NCI-H526 (cell line): ENCODE measurements around the gene JOSD1.

ENCODE experiments used
- DNase-seq, 2 experiments: peaks; one replicate each; lab custom pipeline; 2025; lab: John Stamatoyannopoulos, UW

The JOSD1 gene

GRCh38 chr22:38733329-38733723 is 32.6 kb upstream of the JOSD1 start:
- peak in 1 of 2 experiments; percentile 27 for DNase-seq

GRCh38 chr22:38732251-38732815 is 31.6 kb upstream of the JOSD1 start:
- no peak for DNase-seq

GRCh38 chr22:38731703-38732161 is 31.0 kb upstream of the JOSD1 start:
- DNase-seq, result no peak

DNA sequence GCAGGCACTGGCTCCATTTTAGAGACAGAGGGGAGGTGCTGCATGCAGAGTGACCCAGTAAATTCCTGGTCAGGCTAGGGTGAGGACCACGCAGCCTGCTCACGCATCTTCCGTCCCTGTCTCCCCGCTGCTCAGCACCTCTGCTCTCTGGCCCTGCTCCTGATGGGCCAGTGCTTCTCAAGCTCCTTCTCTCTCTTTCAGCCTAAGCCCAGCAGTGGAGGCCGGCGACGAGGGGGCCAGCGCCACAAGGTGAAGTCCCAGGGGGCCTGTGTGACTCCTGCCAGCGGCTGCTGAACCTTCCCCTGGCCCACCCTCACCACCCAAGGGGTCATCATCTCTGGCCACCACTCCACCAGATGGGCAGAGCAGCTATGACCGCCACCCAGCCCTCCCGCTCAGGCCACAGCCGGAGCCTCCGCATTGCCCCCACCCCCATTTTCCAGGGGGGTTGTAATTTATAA is 29.7 kb upstream of the JOSD1 start:
- DNase-seq, result no peak

DNA sequence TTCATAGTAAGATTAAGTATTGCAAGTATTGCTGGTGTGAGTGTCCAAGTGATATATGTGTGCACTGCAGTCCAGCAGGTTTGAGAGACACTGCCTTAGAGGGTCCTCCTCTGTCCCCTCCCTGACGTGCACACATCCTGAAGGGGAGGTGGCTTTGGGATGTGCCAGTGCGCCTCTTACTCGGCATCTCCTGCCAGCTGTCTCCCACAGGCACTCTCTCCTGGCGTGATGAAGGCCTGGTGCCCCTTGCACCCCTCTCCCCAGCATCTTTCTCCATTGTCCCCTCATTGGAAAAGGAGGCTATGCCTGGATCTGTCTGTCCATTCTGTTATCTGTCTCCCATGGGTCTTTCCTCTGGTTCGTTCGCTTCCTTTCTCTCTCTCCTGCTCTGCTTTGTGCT is 29.2 kb upstream of the JOSD1 start:
- DNase-seq, result no peak

GRCh38 chr22:38728871-38729796 is 28.4 kb upstream of the JOSD1 start:
- no peak for DNase-seq

DNA sequence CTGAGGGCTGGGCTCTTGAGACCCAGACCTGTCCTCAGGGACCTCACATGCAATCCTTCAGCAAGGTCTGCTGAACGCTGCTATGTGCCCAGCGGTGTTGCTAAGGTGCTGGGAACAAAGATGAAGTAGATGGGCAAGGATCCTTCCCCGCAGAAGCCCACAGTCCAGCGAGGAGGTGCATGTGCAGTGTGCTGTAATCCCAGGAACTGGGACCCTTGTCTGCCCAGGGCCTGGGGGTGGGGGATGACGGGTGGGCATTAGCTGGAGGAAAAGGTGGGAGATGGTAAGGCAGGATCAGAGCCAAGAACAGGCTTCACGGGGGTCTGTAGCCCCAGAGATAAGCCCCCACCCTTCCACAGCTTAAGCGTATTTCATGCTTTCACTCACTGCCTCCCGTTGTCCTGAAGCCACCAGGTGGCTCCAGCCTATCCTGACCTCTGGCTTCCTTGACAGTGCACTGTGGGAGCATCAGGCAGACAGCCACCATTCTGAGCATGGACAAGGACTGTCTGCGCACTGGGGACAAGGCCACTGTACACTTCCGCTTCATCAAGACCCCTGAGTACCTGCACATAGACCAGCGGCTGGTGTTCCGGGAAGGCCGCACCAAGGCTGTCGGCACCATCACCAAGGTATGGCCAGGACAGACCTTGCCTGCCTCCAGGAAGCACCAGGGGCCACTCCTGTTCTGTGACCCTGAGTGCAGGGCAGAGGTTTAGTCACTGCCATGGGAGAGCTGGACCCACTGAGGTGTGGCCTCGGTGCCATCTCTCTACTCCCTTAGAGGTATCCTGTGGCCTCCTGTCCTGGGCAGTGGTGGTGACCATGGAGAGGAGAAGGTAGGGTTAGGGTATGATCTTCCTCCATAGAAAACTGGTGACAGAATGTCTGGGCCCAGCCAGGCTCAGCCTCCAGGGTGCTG is 27.0 kb upstream of the JOSD1 start:
- no peak for DNase-seq

GRCh38 chr22:38727123-38727522 is 26.4 kb upstream of the JOSD1 start:
- no peak for DNase-seq

DNA sequence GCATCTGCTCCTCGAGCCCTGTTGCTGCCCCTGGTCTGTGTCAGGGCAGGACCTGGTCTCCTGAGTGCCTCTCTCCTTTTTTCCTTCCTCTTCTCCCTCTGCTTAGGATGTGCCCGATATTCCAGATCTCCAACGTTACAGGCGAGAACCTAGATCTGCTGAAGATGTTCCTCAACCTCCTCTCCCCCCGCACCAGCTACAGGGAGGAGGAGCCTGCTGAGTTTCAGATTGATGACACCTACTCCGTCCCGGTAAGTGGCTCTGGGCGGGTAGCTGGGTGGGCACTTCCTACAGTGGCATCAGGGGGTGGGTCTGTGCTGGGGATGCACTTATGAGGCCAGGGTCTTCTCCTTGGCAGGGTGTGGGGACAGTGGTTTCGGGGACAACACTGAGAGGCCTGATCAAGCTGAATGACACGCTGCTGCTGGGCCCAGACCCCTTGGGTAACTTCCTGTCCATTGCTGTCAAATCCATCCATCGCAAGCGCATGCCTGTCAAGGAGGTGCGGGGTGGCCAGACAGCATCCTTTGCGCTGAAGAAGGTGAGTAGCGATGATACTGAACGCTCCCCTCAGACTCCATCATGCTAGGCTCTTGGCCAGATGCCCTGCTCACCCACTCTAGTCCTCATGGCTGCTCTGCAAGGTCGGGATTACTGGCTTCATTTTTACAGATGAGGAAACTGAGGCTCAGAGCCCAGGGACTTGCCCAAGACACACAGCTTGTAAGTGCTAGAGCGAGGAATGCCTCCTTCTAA is 25.3 kb upstream of the JOSD1 start:
- DNase-seq, result no peak

DNA sequence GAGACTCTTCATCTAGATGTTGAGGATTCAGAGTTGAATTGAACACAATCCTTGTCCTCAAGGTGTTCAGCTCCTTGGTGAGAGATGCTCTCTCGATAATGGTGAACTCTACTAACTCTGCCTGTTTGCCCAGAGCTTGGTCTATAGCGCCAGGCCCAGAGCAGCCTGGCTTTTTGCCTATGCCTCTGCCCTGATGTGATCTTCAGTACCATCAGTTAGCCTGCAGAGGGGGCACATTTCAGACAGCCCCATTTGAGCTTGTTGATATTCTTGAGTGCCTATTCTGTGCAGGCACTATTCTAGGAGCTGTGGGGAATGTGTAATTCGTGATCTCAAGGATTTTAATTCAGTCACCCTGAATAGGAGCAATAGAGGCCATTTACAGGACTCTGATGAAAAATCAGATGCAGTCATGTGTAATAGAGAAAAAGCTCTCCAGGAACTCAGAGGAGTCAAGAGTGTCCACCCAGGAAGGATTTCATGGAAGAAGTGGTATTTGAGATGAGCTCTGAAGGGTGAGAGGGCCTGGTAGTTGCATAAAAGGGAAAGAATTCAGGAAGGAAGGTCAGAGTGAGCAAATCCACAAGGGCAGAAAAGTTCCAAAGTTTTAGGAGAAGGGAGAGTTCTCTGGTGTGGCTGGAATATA is 24.3 kb upstream of the JOSD1 start:
- DNase-seq, result peak in 1 of 2 experiments; percentile 15

DNA sequence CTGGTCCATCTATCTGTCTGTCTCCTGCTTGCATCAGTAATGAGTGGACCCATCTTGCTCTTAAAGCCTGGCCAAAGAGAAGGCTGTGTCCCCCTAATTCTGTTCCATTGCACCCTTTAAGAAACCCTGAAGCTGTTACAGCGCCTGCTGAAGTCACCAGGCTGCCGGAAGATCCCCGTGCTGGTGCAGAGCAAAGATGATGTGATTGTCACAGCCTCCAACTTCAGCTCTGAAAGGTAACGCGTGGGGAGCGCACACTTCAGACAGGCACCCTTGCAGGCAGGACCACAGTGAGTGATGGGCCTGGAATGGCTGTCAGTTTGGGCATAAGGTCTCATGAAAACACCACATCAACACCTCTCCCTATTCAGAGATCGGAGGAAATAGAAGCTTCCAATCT is 23.4 kb upstream of the JOSD1 start:
- DNase-seq, result no peak

- no peak for DNase-seq
Measured at GRCh38 chr22:38721551-38721950, 20.8 kb upstream of the JOSD1 start.

DNA sequence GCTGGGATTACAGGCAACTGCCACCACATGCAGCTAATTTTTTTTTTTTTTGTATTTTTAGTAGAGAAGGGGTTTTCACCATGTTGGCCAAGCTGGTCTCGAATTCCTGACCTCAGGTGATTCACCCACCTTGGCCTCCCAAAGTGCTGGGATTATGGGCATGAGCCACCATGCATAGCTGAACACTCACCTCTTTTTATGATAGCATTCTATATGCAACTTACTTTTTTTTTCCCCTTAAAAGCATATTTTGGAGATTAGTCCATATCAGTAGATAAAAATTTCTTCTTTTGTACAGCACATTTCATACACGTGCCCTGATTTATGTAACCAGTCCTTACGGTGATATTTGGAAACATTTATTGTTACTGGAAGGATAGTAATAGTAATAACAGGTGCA is 19.6 kb upstream of the JOSD1 start:
- no peak for DNase-seq

- DNase-seq, result no peak
Measured at GRCh38 chr22:38719196-38719595, 18.5 kb upstream of the JOSD1 start.

DNA sequence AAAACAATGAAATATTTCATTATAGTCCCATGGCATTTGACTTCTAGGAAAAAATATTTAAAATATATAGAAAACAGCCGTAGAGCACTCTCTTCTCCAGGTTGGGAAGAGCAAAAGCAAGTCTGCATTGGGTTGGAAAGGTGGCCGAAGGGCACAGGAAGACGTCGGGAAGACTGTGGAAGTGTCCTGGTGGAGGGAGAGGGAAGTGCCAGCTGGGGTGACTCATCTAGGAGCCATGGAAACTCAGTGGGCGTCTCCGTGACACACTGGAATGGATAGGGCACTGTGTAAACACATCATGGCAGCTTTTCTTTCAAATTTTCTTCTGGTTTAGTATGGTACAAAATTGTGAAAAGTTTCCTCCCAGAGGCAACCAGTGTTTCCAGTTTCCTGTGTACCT is 17.7 kb upstream of the JOSD1 start:
- DNase-seq, result no peak

DNA sequence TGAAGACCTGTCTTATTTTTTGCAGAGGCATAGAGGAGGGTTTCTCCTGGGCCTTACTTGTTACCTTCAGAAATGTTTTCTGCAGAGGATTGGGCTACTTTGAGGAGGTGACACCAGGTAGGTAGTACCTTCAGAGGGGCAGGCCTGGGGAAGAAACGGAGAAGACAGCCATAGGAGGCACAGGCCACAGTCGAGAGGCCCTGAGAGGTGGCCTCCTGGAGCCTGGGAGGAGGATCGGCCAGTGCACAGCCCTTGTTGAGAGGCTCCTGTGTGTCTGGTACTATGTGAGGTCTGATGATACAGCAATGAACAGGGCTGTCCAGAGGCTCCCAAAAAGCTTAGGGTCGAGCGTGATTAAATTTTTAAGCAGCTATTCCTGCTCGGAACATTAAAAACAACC is 16.5 kb upstream of the JOSD1 start:
- no peak for DNase-seq

- DNase-seq, result no peak
Measured at GRCh38 chr22:38716826-38717225, 16.1 kb upstream of the JOSD1 start.

DNA sequence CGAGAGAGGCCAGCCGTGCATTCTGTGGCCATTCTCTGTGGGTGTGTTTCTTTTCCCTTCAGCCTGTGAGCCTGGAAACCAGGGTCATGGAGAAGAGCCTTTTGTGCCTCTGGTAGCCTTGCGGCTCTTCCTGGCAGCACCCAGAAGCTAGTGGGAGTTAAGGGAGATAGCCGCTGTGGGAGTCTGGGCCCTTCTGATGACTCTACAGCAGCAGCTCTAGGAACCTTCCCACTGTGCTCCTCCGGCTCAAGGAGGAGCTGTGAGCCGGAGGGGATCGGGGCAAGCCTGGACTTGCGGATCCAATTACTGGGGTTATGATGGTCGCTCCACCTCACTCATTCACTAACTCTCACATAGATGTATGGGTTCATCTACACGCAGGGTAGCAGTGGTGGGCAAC is 15.5 kb upstream of the JOSD1 start:
- no peak for DNase-seq

DNA sequence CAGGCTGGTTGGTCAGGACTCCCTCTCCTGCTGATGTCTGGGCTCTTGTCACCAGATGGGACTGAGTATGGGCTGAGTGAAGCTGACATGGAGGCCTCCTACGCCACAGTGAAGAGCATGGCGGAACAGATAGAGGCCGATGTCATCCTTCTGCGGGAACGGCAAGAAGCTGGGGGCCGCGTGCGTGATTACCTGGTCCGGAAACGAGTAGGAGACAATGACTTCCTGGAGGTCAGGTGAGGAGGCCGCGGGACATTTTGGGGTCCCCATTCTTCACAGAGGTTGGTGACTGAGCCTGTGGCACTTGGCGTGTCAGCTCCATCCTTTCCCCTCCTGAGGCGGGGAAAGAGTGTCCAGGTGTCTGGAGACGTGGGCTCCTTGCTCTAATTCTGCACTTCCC is 15.1 kb upstream of the JOSD1 start:
- no peak for DNase-seq

DNA sequence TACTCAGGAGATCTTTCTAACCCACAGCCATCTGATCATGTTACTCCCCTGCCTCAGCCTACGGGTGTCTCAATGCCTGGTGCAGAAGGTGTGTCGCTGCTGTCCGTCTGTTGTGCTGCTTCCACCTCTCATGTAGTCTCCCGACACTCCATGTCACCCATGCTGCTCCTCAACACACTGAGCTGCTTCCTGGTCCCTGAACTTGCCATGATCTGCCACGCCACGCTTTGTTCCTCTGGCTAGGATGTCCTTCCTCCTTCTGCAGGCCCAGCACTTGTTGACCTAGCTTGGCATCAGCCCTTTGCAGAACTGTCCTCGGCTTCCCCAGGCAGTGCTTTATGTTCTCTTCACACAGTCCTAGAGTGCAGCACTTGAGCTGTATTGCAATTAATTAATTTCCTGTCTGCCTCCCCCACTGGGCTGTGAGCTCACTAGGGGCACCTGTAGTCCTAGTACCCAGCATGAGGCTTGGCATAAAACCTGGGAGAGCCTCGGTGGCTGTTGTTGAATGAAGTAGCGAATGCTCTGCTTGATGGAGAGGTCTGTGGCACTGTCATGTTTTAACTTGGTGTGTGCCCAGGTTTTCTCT is 14.5 kb upstream of the JOSD1 start:
- DNase-seq, result no peak

DNA sequence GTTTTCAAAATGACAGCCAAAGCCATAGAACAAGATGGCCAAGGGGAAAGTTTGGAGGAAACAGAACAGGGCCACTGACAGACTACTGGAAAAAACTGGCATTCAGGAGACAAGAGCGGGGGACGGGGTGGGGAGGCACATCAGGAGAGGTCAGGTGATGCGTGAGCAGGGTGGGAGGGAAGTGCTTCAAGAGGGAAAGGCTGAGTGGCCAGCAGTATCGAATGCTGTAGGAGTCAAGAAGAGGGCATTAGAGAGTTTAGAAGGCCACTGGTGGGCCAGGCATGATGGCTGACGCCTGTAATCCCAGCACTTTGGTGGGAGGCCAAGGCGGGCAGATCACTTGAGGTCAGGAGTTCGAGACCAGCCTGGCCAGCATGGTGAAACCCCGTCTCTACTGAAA is 13.2 kb upstream of the JOSD1 start:
- no peak for DNase-seq
